GM12892 (cell line): ENCODE measurements around the gene GLT6D1.

Experiments used
- POLR2A ChIP-seq: IDR thresholded peaks from 2 replicates; pipeline ENCODE4 v1.6.1; 2011; ENCODE audit warnings: low read depth, low read length, control low read depth
- POLR2AphosphoS5 ChIP-seq: IDR thresholded peaks from 2 replicates; pipeline ENCODE4 v1.6.1; 2011; ENCODE audit warnings: low read depth, low read length, control low read depth
- TAF1 ChIP-seq: IDR thresholded peaks from 2 replicates; pipeline ENCODE4 v1.6.1; 2011; ENCODE audit warnings: low read depth, mild to moderate bottlenecking, control low read depth, low read length, borderline replicate concordance

DNA sequence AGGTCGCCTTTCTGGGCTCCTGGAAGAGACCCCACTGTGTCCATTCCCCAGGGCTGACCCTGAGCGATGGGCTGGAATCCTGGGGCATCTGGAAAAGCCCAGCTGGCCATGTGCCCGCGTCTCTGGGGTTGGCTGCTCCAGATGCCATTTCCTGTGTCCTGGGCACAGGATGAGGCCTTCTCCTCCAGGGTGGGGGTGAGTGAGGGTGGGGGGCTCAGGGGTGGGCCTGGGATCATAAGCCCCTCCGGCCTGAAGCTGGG lies 47.1 kb downstream of the GLT6D1 start:
- no peak for TF ChIP-seq POLR2AphosphoS5
- TF ChIP-seq POLR2A: no peak
- TF ChIP-seq TAF1: no peak
